GM12878 (cell line): Measurements from ENCODE around the gene ZIK1.

Experiments
- ESRRA ChIP-seq: IDR thresholded peaks from 2 replicates; pipeline ENCODE4 v1.6.1; 2012; ENCODE audit warnings: mild to moderate bottlenecking, low read length, improper control_type of control experiment
- EZH2 ChIP-seq: IDR thresholded peaks from 2 replicates; pipeline ENCODE4 v1.6.1; 2012; ENCODE audit warnings: low read depth, mild to moderate bottlenecking, control low read depth, inconsistent platforms, low read length, borderline replicate concordance; ENCODE audit not compliant: control insufficient read depth
- FOS ChIP-seq: IDR thresholded peaks from 3 replicates; pipeline ENCODE4 v1.6.1; 2011; ENCODE audit warnings: borderline replicate concordance; ENCODE audit not compliant: insufficient read length; ENCODE audit errors: extremely low read depth
- KAT2A ChIP-seq: conservative IDR thresholded peaks from 2 replicates; pipeline ENCODE4 v1.6.1; 2011; ENCODE audit warnings: low read depth, low read length; ENCODE audit not compliant: control insufficient read depth
- POLR2AphosphoS5 ChIP-seq: IDR thresholded peaks from 2 replicates; pipeline ENCODE4 v1.6.1; 2011; ENCODE audit warnings: mild to moderate bottlenecking, low read length, inconsistent platforms
- SP1 ChIP-seq: IDR thresholded peaks from one replicate; pipeline ENCODE4 v1.6.1; 2011; ENCODE audit warnings: low read depth, low read length
- SREBF1 ChIP-seq: IDR thresholded peaks from 2 replicates; pipeline ENCODE4 v1.6.1; 2012; ENCODE audit warnings: mild to moderate bottlenecking, low read length
- ZNF217 ChIP-seq: fragments of 450-650 bp; IDR thresholded peaks from 2 replicates; pipeline ENCODE4 v1.6.1; 2017; ENCODE audit warnings: antibody characterized with exemption, mild to moderate bottlenecking
- TF ChIP-seq, protein P1 (sequence below), 3 experiments: IDR thresholded peaks in 2 of 3; conservative IDR thresholded peaks in 1 of 3; 2 replicates each; pipeline ENCODE4 v1.5.1; 2011; ENCODE audit warnings: low read depth in 3 of 3, low read length in 3 of 3, mild to moderate bottlenecking in 3 of 3, control low read depth in 2 of 3, moderate library complexity in 2 of 3, inconsistent platforms in 1 of 3, mixed read lengths in 1 of 3; ENCODE audit not compliant: control insufficient read depth in 2 of 3, insufficient read depth in 1 of 3; ENCODE audit errors: extremely low read depth in 1 of 3
- TF ChIP-seq, protein P2 (sequence below): IDR thresholded peaks from 2 replicates; pipeline ENCODE4 v1.6.1; 2012; ENCODE audit warnings: low read length, inconsistent platforms

DNA sequence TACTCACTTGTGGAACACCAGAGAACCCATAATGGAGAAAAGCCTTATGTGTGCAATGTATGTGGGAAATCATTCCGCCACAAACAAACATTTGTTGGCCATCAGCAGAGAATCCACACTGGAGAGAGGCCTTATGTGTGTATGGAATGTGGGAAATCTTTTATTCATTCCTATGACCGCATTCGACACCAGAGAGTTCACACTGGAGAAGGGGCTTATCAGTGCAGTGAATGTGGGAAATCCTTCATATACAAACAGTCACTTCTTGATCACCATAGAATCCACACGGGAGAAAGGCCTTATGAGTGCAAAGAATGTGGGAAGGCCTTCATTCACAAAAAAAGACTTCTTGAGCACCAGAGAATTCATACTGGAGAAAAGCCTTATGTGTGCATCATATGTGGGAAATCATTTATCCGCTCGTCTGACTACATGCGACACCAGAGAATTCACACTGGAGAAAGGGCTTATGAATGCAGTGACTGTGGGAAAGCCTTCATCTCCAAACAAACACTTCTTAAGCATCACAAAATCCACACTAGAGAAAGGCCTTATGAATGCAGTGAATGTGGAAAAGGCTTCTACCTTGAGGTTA lies 45.9 kb upstream of the ZIK1 start:
- TF ChIP-seq, protein P1, sequence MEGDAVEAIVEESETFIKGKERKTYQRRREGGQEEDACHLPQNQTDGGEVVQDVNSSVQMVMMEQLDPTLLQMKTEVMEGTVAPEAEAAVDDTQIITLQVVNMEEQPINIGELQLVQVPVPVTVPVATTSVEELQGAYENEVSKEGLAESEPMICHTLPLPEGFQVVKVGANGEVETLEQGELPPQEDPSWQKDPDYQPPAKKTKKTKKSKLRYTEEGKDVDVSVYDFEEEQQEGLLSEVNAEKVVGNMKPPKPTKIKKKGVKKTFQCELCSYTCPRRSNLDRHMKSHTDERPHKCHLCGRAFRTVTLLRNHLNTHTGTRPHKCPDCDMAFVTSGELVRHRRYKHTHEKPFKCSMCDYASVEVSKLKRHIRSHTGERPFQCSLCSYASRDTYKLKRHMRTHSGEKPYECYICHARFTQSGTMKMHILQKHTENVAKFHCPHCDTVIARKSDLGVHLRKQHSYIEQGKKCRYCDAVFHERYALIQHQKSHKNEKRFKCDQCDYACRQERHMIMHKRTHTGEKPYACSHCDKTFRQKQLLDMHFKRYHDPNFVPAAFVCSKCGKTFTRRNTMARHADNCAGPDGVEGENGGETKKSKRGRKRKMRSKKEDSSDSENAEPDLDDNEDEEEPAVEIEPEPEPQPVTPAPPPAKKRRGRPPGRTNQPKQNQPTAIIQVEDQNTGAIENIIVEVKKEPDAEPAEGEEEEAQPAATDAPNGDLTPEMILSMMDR (IDR thresholded peaks at IDR 0.05 in 2 of 3, conservative IDR thresholded peaks at IDR 0.05 in 1 of 3; ENCODE audit: control insufficient read depth in 2 of 3, extremely low read depth in 1 of 3, insufficient read depth in 1 of 3, low read depth in 3 of 3, low read length in 3 of 3), result no peak
- TF ChIP-seq SREBF1 (no peak), FOS (no peak), ESRRA (no peak), SP1 (no peak), EZH2 (no peak), ZNF217 (no peak), KAT2A (no peak), POLR2AphosphoS5 (no peak)
- TF ChIP-seq, protein P2, sequence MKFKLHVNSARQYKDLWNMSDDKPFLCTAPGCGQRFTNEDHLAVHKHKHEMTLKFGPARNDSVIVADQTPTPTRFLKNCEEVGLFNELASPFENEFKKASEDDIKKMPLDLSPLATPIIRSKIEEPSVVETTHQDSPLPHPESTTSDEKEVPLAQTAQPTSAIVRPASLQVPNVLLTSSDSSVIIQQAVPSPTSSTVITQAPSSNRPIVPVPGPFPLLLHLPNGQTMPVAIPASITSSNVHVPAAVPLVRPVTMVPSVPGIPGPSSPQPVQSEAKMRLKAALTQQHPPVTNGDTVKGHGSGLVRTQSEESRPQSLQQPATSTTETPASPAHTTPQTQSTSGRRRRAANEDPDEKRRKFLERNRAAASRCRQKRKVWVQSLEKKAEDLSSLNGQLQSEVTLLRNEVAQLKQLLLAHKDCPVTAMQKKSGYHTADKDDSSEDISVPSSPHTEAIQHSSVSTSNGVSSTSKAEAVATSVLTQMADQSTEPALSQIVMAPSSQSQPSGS, result no peak
